HepG2 (cell line): ENCODE data around the gene SMYD5. TPM values are rescaled to one million over a fixed set of nuclear protein-coding genes. Genes with fewer than 3 reads are reported as not detected.

Experiments
- BATF2 ChIP-seq: sonication (generic); formaldehyde crosslinking; IDR thresholded peaks from 2 replicates; pipeline ENCODE4 v1.8.0; 2022; ENCODE audit warnings: mild to moderate bottlenecking, missing genetic modification reagents, moderate library complexity
- BCLAF1 ChIP-seq: fragments of 450-650 bp; IDR thresholded peaks from 2 replicates; pipeline ENCODE4 v1.6.1; 2017; ENCODE audit warnings: mild to moderate bottlenecking
- CHCHD3 ChIP-seq: sonication (generic); formaldehyde crosslinking; IDR thresholded peaks from 2 replicates; pipeline ENCODE4 v1.8.0; 2022; ENCODE audit warnings: mild to moderate bottlenecking, missing genetic modification reagents, moderate library complexity
- JUNB ChIP-seq: sonication (generic); formaldehyde crosslinking; IDR thresholded peaks from 2 replicates; pipeline ENCODE4 v1.8.0; 2022; ENCODE audit warnings: missing genetic modification reagents, mild to moderate bottlenecking, borderline replicate concordance
- MXD3 ChIP-seq: IDR thresholded peaks from 2 replicates; pipeline ENCODE4 v1.6.1; 2016; ENCODE audit warnings: mild to moderate bottlenecking, missing biosample characterization, missing genetic modification reagents
- TBP ChIP-seq: sonication (generic); formaldehyde crosslinking; IDR thresholded peaks from 2 replicates; pipeline ENCODE4 v1.5.0; 2020; ENCODE audit warnings: missing genetic modification reagents
- TCF7 ChIP-seq: sonication (generic); IDR thresholded peaks from 2 replicates; pipeline ENCODE4 v1.6.1; 2016; ENCODE audit warnings: antibody characterized with exemption, low read depth
- TIGD3 ChIP-seq: sonication (generic); formaldehyde crosslinking; IDR thresholded peaks from 2 replicates; pipeline ENCODE4 v1.5.1; 2020; ENCODE audit warnings: mild to moderate bottlenecking, missing genetic modification reagents, borderline replicate concordance
- ZFP36L2 ChIP-seq: sonication (generic); formaldehyde crosslinking; IDR thresholded peaks from 2 replicates; pipeline ENCODE4 v1.4.0; 2020; ENCODE audit warnings: missing genetic modification reagents
- ZNF20 ChIP-seq: sonication (generic); formaldehyde crosslinking; IDR thresholded peaks from 2 replicates; pipeline ENCODE4 v1.4.0; 2020; ENCODE audit warnings: mild to moderate bottlenecking, moderate library complexity, missing genetic modification reagents
- ZNF264 ChIP-seq: sonication (generic); formaldehyde crosslinking; IDR thresholded peaks from 2 replicates; pipeline ENCODE4 v1.4.0; 2020; ENCODE audit warnings: missing genetic modification reagents
- ZNF329 ChIP-seq: sonication (generic); formaldehyde crosslinking; IDR thresholded peaks from 2 replicates; pipeline ENCODE4 v1.9.0; 2021; ENCODE audit warnings: low read depth, mild to moderate bottlenecking, missing genetic modification reagents
- ZNF430 ChIP-seq: sonication (generic); formaldehyde crosslinking; IDR thresholded peaks from 2 replicates; pipeline ENCODE4 v1.9.0; 2021; ENCODE audit warnings: mild to moderate bottlenecking, missing genetic modification reagents
- ZNF446 ChIP-seq: sonication (generic); formaldehyde crosslinking; IDR thresholded peaks from 2 replicates; pipeline ENCODE4 v1.5.0; 2020; ENCODE audit warnings: mild to moderate bottlenecking, missing genetic modification reagents
- ZNF569 ChIP-seq: sonication (generic); formaldehyde crosslinking; IDR thresholded peaks from 2 replicates; pipeline ENCODE4 v1.5.0; 2020; ENCODE audit warnings: mild to moderate bottlenecking, missing genetic modification reagents, moderate library complexity, borderline replicate concordance
- ZNF615 ChIP-seq: sonication (generic); formaldehyde crosslinking; IDR thresholded peaks from 2 replicates; pipeline ENCODE4 v1.5.0; 2020; ENCODE audit warnings: mild to moderate bottlenecking, missing genetic modification reagents, borderline replicate concordance
- ZNF781 ChIP-seq: sonication (generic); formaldehyde crosslinking; IDR thresholded peaks from 2 replicates; pipeline ENCODE4 v1.5.1; 2020; ENCODE audit warnings: borderline replicate concordance, mild to moderate bottlenecking, missing genetic modification reagents; ENCODE audit errors: not compliant biosample characterization
- polyA plus RNA-seq, 8 experiments: library from polyadenylated mRNA; depleted of rRNA in 3 of 8; stranded (reverse) in 7 of 8; unstranded in 1 of 8; fragments of >200 nt; fragmentation: Illumina TruSeq in 4 of 8; extraction: Trizol in 4 of 8; gene quantifications; 2 replicates each; pipeline versions ENCODE4 v1.2.1 to v1.2.3, GENCODE V29; 2011 to 2016; ENCODE audit warnings: low read depth in 4 of 8, missing spikeins in 1 of 8, mixed read lengths in 1 of 8; ENCODE audit not compliant: insufficient read depth in 1 of 8
- total RNA-seq, 5 experiments: library from RNA; depleted of rRNA; stranded (reverse); fragments of >200 nt; fragmentation: Illumina TruSeq; extraction: Trizol; gene quantifications; 2 replicates each; pipeline ENCODE4 v1.2.3, GENCODE V29; 2016; ENCODE audit warnings: low read depth in 1 of 5

Gene SMYD5
- total and polyA plus RNA-seq, 2 of the 13 experiments (the other 11 are each of a cell fraction or from before 2014, with no cell fraction given): 55.8 to 70.4 TPM

- TF ChIP-seq ZNF20 (CRISPR knock-in tag) (no peak), TIGD3 (0 out of 2 replicates have a peak, but pooled peaks have one; percentile 69), CHCHD3 (CRISPR knock-in tag) (no peak), TBP (no peak), ZNF329 (0 out of 2 replicates have a peak, but pooled peaks have one; percentile 55), ZNF615 (CRISPR knock-in tag) (peak; percentile 78; the same call in 1 of the 2 replicates), ZFP36L2 (CRISPR knock-in tag) (no peak), ZNF781 (peak; percentile 87), MXD3 (CRISPR knock-in tag) (peak; percentile 94), ZNF264 (peak; percentile 75; the same call in 1 of the 2 replicates), BCLAF1 (no peak), ZNF430 (CRISPR knock-in tag) (0 out of 2 replicates have a peak, but pooled peaks have one; percentile 71), BATF2 (CRISPR knock-in tag) (peak; percentile 68; the same call in 1 of the 2 replicates), ZNF446 (CRISPR knock-in tag) (no peak; the same call in 1 of the 2 replicates), ZNF569 (CRISPR knock-in tag) (no peak), JUNB (CRISPR knock-in tag) (peak; percentile 6; the same call in 1 of the 2 replicates), TCF7 (no peak)
These were observed 20.1 kb downstream of the SMYD5 start, which contains the start of gene CCT7 (continued) for GRCh38 chr2:73233932-73234832.
